GM23338 (cell line): ENCODE data around the gene WDR87.

Experiments
- CREB1 ChIP-seq: fragments of 250-450 bp; sonication (Bioruptor Pico); IDR thresholded peaks from 2 replicates; pipeline ENCODE4 v1.5.0; 2020; ENCODE audit warnings: low read depth, mild to moderate bottlenecking, moderate library complexity
- EZH2 ChIP-seq: fragments of 200-600 bp; sonication (generic); IDR thresholded peaks from one replicate; pipeline ENCODE4 v1.8.0; 2017; ENCODE audit warnings: antibody characterized with exemption, mild to moderate bottlenecking, low read depth; ENCODE audit not compliant: unreplicated experiment
- EZH2phosphoT487 ChIP-seq: fragments of 200-600 bp; sonication (generic); IDR thresholded peaks from one replicate; pipeline ENCODE4 v1.8.1; 2018; ENCODE audit warnings: antibody characterized with exemption; ENCODE audit not compliant: unreplicated experiment
- JUNB ChIP-seq: IDR thresholded peaks from one replicate; pipeline ENCODE4 v1.6.1; 2016; ENCODE audit warnings: antibody characterized with exemption; ENCODE audit not compliant: unreplicated experiment
- POLR2AphosphoS5 ChIP-seq: IDR thresholded peaks from 2 replicates; pipeline ENCODE4 v1.6.1; 2016; ENCODE audit warnings: antibody characterized with exemption, low read depth
- STAT1 ChIP-seq: IDR thresholded peaks from one replicate; pipeline ENCODE4 v1.6.1; 2016; ENCODE audit warnings: antibody characterized with exemption; ENCODE audit not compliant: unreplicated experiment
- ZNF114 ChIP-seq: fragments of 250-450 bp; sonication (Bioruptor Pico); IDR thresholded peaks from 2 replicates; pipeline ENCODE4 v1.5.0; 2020; ENCODE audit warnings: mild to moderate bottlenecking, moderate library complexity
- ZNF331 ChIP-seq: fragments of 250-450 bp; sonication (Bioruptor Pico); IDR thresholded peaks from 2 replicates; pipeline ENCODE4 v1.5.0; 2020; ENCODE audit warnings: low read depth, mild to moderate bottlenecking, moderate library complexity
- TF ChIP-seq, protein P1 (sequence below), 2 experiments: fragments of 200-600 bp in 1 of 2; sonication (generic) in 1 of 2; conservative IDR thresholded peaks; 2 replicates each; pipeline versions ENCODE4 v1.5.1 to v1.6.1; 2016 to 2017; ENCODE audit warnings: antibody characterized with exemption in 2 of 2, low read depth in 2 of 2, mild to moderate bottlenecking in 2 of 2, moderate library complexity in 1 of 2
- TF ChIP-seq, protein P2 (sequence below): IDR thresholded peaks from one replicate; pipeline ENCODE4 v1.6.1; 2018; ENCODE audit warnings: antibody characterized with exemption; ENCODE audit not compliant: unreplicated experiment

DNA sequence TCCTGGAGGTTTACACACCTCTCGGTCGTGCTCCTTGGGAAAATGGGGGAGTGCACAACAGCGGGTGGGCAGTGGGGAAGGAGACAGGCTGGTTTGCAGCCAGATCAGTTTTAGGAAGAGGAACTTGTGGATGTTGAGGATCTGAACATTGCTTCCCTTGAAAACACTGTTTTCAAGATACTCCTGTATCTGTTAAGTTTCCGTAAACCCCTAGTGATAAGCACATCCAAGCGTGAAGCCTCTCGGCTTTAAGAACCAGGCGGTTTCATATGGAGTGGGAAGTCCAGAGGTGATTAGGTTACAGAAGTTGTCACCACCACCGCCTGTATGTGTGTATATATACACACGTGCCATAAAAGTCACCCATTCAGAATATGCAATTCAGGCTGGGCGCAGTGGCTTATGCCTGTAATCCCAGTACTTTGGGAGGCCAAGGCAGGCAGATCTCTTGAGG is 48.1 kb upstream of the WDR87 start:
- TF ChIP-seq, protein P1, sequence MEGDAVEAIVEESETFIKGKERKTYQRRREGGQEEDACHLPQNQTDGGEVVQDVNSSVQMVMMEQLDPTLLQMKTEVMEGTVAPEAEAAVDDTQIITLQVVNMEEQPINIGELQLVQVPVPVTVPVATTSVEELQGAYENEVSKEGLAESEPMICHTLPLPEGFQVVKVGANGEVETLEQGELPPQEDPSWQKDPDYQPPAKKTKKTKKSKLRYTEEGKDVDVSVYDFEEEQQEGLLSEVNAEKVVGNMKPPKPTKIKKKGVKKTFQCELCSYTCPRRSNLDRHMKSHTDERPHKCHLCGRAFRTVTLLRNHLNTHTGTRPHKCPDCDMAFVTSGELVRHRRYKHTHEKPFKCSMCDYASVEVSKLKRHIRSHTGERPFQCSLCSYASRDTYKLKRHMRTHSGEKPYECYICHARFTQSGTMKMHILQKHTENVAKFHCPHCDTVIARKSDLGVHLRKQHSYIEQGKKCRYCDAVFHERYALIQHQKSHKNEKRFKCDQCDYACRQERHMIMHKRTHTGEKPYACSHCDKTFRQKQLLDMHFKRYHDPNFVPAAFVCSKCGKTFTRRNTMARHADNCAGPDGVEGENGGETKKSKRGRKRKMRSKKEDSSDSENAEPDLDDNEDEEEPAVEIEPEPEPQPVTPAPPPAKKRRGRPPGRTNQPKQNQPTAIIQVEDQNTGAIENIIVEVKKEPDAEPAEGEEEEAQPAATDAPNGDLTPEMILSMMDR (conservative IDR thresholded peaks at IDR 0.05; ENCODE audit: low read depth in 2 of 2): no peak
- TF ChIP-seq POLR2AphosphoS5 (no peak), STAT1 (no peak), EZH2 (no peak), EZH2phosphoT487 (no peak), JUNB (no peak), ZNF114 (no peak), CREB1 (CRISPR knock-in tag) (no peak), ZNF331 (no peak)
- TF ChIP-seq, protein P2, sequence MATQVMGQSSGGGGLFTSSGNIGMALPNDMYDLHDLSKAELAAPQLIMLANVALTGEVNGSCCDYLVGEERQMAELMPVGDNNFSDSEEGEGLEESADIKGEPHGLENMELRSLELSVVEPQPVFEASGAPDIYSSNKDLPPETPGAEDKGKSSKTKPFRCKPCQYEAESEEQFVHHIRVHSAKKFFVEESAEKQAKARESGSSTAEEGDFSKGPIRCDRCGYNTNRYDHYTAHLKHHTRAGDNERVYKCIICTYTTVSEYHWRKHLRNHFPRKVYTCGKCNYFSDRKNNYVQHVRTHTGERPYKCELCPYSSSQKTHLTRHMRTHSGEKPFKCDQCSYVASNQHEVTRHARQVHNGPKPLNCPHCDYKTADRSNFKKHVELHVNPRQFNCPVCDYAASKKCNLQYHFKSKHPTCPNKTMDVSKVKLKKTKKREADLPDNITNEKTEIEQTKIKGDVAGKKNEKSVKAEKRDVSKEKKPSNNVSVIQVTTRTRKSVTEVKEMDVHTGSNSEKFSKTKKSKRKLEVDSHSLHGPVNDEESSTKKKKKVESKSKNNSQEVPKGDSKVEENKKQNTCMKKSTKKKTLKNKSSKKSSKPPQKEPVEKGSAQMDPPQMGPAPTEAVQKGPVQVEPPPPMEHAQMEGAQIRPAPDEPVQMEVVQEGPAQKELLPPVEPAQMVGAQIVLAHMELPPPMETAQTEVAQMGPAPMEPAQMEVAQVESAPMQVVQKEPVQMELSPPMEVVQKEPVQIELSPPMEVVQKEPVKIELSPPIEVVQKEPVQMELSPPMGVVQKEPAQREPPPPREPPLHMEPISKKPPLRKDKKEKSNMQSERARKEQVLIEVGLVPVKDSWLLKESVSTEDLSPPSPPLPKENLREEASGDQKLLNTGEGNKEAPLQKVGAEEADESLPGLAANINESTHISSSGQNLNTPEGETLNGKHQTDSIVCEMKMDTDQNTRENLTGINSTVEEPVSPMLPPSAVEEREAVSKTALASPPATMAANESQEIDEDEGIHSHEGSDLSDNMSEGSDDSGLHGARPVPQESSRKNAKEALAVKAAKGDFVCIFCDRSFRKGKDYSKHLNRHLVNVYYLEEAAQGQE: no peak
